VCaP (cell line): ENCODE data around the gene SUFU.

ENCODE experiments used
- H3K27ac ChIP-seq: fragments of 450-650 bp; 2 replicates; pipeline ENCODE4 v1.5.1; 2017
- CTCF ChIP-seq: fragments of 450-650 bp; conservative IDR thresholded peaks from 2 replicates; pipeline ENCODE4 v1.5.1; 2017; ENCODE audit warnings: mild to moderate bottlenecking, moderate library complexity

The SUFU gene

GRCh38 chr10:102670871-102671434, 167.2 kb downstream of the SUFU start:
- H3K27ac ChIP-seq = no peak overlapping the region

GRCh38 chr10:102673236-102673818, 169.6 kb downstream of the SUFU start:
- no peak for TF ChIP-seq CTCF
- H3K27ac ChIP-seq = no peak overlapping the region

More at GRCh38 chr10:102670871-102671434, 167.2 kb downstream of the SUFU start:
- TF ChIP-seq CTCF = no peak

DNA sequence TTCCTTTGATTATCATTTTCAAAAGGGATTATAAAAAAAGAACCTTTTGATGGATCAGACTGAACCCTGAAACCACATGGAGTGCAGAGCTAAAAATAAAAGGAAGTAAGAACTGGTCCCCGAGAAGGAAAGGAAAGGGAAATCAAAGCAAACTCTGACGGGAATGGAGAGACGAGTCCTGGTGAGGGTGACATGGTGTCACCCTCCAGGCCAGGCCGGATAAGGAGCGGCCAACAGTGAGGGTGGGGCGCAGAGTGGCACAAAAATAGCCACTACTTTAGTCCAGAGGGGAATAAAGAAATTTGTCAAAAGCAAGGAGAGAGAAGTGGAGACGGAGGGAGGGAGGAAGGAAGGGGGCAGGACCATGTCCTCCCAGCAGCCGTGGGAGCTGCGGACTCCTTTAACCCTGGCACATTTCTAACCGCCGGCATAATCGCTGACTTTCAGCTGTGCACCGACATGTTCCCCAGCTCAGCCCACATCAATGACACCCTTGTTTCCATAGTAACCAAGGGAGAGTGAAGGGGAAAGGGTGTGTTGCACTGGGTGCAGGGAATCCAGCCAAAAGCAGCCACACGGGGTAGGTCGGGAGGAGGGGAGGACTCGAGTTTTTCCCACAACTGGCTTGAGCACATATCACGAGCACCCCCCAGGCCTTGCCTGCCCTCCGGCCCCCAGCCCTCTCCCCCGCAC, 170.2 kb downstream of the SUFU start:
- no peak overlapping the region for H3K27ac ChIP-seq
- no peak for TF ChIP-seq CTCF

DNA sequence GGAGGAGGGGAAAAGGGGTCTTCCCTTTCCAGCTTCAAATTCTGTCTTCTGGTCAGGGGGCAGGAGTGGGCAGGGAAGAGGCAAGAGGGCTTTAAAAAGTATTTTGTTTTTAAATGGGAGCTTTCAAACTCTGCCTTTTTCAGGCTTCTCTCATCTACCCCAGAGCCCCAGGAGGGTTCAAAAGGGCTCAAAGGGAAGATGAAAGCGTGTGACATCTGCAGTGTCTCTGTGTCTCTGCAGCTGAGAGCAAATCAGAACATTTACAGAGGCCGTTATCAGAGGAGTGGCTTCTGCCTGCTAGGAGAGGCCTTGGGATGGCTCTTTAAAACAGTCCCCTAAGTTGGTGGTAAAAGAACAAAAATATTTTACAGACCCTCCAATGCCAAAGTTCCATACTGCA, 170.8 kb downstream of the SUFU start:
- no peak overlapping the region for H3K27ac ChIP-seq
- no peak for TF ChIP-seq CTCF

- no peak for TF ChIP-seq CTCF
- no peak overlapping the region for H3K27ac ChIP-seq
These were observed 171.4 kb downstream of the SUFU start for GRCh38 chr10:102675011-102675665.

DNA sequence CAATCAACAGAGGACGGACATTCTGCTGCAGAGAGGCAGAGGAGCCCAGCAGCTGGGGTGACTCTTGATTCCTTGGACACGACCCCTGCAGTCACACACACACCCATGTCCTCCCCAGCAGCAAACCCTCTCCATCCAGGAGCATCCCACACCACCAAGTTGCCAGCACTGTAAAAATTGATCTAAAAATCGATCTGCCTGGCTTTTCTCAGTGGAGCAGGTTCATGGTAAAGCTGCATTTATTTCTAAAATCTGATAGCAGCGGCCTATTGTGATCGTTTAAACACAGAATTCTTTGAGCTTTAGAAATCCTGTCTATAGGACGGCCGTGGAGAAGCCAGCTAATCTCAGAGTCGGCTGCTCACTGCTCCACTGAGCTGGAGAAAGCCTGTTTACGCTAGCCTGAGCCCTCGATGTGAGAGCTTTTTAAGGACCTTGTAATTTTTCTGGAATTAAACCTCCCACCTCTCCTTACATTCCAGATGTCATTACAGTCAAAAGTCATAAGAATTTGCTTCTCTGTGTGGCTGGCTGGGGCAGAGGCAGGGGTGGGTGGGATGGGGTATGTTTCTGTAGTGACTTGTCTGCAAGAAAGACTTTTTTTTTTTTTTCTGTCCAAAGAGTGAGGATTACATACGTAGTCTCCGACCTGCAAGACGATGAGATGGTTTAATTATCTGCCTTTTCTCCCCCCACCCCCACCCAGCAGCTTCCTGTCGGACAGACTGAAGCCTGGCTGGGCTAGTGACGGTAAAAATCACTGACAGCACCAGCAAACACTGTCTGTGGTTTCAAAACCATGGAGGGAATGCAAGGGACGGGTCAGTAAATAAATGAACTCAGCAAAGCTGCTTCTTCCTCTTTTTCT, 172.1 kb downstream of the SUFU start:
- no peak overlapping the region for H3K27ac ChIP-seq
- no peak for TF ChIP-seq CTCF
